PC-9 (cell line): Measurements from ENCODE around the gene RNF225.

ENCODE experiments used
- EZH2 ChIP-seq: fragments of 200-600 bp; sonication (generic); IDR thresholded peaks from 2 replicates; pipeline ENCODE4 v1.8.0; 2017; ENCODE audit warnings: antibody characterized with exemption, low read depth
- TF ChIP-seq, protein P1 (sequence below): fragments of 200-600 bp; sonication (generic); conservative IDR thresholded peaks from 2 replicates; pipeline ENCODE4 v1.6.1; 2017; ENCODE audit warnings: mixed run types, antibody characterized with exemption, mild to moderate bottlenecking, moderate library complexity

DNA sequence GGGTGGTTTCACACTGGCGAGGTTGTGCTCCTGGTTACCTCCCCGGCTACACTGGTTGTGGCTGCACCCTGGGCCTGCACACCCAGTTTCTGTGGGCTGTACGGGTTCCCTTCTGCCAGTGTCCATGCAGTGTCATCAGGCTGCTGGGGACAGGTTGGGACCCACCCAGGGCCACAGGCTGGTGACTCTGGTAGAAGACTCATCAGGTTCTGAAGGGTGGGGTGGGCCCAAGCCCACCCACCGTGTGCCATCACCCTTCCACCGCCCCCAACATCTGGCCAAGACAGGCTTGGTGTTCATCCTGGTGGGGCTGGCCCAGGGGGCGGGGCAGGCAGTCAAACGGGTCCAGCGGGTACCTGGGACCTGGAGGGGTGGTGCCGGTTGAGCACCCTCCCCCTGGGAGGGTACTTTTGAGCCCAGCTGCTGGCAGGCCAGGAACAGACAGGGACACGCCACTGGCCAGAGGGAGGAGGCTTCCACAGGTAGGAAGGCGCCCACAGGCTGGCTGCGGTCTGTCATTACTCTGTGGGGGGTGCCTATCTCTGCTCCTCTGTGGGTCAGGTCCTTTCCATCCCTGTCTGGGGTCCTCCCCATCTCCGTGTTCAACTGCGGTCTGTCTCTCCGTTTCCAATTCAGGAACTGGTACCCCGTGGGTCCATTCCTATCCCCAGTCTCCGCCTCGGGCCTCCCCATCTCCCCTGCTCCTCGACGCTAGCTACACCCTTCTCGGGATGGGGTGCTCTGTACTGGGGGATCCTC, at the start of gene RNF225:
- TF ChIP-seq, protein P1, sequence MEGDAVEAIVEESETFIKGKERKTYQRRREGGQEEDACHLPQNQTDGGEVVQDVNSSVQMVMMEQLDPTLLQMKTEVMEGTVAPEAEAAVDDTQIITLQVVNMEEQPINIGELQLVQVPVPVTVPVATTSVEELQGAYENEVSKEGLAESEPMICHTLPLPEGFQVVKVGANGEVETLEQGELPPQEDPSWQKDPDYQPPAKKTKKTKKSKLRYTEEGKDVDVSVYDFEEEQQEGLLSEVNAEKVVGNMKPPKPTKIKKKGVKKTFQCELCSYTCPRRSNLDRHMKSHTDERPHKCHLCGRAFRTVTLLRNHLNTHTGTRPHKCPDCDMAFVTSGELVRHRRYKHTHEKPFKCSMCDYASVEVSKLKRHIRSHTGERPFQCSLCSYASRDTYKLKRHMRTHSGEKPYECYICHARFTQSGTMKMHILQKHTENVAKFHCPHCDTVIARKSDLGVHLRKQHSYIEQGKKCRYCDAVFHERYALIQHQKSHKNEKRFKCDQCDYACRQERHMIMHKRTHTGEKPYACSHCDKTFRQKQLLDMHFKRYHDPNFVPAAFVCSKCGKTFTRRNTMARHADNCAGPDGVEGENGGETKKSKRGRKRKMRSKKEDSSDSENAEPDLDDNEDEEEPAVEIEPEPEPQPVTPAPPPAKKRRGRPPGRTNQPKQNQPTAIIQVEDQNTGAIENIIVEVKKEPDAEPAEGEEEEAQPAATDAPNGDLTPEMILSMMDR, result no peak
- no peak for TF ChIP-seq EZH2
